Measurements from ENCODE around the gene XCL2. TPM values are rescaled to one million over a fixed set of nuclear protein-coding genes. Genes with fewer than 3 reads are reported as not detected.
"Not testable (repeated sequence)": the region's sequence is repeated elsewhere in the genome, so short reads cannot be mapped to it uniquely, and the experiment has no call there.

Gene XCL2, protein sequence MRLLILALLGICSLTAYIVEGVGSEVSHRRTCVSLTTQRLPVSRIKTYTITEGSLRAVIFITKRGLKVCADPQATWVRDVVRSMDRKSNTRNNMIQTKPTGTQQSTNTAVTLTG
- total RNA-seq, result 1 to 10 TPM in 1 of 2 donors, not detected in 1; 1.3 TPM
- long read RNA-seq, result 0 reads

DNA sequence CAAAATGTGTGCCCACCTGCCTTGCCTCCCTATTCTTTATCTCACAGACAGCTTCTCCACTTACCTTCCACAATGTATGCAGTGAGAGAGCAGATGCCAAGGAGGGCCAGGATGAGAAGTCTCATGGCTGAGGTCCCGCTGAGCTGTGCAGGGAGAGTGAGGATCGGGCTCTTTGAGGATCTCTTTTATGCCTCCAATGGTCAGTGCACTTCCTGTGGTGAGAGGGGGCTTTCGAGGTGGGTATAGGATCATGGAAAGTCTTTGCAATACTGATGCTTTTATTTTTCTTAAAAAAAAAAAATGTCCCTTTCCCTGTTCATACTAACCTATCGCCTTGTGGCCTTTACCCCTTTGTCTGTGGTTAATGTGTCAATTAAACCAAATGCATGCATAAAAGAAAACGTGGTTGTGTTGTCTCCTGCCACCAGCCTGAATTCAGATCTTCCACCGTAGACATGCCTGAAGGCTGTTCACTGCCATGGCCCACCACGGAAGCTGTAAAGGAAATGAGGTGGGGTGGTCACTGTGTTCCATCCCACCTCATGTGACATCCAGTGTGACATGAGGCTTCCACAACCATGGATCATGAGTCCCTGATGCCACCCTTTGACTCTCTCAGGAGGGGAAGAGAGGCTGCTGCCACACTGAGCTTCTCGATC is at the start of gene XCL2:
XCL2 (minus strand) TSS at position 158 of the 659 bp plus-strand sequence; CDS start at position 125, 33 bp downstream.
- ATAC-seq; intact Hi-C loops (cut with DNase I); DNase-seq: not testable (repeated sequence)

DNA sequence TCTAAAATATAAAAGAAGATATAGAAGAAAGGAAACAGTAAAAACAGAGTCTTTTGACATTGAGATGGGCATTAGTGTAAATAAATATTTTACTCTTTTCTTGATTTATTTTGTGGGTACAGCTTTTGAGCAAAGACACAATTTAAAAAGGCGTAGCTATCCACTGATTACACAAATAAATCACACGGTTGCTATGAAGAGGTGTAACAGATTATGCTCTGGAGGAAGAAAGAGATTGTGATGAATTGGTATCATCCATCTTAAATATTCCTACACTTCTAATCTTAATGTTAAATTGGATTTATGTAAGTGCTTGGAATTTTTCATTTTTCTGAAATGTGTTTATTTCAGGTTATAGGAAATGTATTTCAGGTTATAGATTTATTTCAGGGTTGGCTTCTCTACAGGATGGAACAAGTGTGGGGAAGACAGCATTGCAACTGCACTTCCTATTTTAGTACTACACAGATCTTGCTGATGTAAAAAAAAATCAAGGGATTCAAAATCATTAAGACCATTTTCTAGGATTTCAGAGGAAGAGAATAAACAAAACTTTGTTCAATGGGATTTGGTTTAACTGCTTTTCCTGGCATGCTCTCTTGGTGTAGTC is 47.9 kb upstream of the XCL2 start:
- intact Hi-C loops (cut with DNase I), result no loop called here

DNA sequence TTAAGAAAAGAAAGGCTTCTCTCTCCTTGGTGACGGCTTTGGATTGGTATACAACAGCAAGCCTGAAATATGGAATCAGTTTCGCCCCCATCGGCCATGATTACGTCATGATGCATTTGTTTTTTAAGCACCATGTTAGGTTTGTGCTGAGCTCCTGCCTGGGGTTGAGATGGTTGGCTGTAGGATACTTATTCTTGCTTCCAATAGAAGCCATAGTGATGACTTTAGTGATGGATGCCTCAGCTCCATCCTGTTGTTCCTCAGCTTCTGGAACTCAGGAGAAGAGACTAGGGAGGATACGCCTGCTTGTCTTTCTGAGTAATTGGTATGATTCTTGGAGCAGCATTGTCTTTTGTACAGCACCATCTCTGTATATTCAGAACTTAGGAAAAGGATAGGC is 47.3 kb upstream of the XCL2 start:
- intact Hi-C loops (cut with DNase I), result no loop called here
- ATAC-seq (no peak), DNase-seq (no peak)

More for the DNA sequence above, 47.9 kb upstream of the XCL2 start:
- ATAC-seq (no peak), DNase-seq (no peak)

DNA sequence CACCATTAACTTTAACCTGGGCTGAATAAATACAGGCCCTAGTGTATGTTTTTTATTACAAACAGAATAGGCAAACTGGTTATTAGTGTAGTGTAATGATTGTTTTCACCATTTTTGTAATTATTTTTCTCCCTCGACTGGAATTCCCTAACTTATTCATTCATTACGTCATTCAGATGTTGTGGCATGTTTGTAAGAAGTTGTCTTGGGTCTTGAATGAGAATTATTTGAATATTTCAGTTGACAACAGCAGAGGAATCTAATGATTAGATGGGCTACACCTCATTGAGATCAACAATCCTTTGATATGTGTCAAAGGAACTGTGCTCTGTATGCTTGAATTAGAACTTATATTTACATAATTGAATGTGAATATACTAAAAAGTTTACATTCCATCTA is 45.4 kb upstream of the XCL2 start:
- intact Hi-C loops (cut with DNase I), result no loop called here
- no peak for ATAC-seq
- DNase-seq, result no peak

DNA sequence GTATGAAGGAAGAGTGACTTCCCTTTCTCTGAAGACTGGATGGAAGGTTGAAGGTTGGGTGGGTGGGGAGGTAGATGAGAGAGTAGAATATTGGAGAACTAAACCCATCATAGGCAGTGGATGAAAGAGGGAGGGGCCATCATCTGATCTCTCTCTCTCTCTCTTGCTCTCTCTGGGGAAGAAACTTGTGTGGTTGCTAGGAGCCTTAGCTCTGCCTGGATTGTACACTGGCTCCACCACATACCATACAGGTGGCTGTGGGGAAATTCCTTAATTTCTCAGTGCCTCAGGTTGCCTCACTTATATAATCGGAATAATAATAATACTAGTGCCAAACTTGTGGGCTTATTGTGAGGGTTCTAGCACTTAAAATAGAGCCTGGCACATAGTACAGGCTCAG is 42.1 kb upstream of the XCL2 start:
- intact Hi-C loops (cut with DNase I), result no loop called here
- DNase-seq (no peak), ATAC-seq (no peak)

DNA sequence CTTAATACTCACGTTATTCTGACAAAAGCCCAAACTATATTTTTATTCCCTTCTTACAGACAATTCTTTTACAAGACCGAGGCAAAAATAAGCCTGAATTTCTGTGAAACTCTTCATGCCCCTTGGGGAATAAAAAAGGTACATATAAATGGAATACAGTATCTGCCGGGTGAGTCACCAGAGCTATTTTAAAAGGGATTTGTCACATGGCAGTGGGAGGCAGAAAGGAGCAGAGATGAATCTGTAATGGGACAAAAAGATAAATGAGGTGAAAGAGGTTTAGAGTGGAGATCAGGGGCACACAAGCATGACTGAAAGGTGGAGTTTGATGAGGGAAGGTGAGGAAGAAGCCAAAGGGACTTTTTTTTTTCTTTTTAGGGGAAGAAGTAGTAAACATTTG is 41.4 kb upstream of the XCL2 start:
- DNase-seq (no peak), ATAC-seq (peak in 1 of 2 donors; percentile 44)
- intact Hi-C loops (cut with DNase I), result no loop called here

DNA sequence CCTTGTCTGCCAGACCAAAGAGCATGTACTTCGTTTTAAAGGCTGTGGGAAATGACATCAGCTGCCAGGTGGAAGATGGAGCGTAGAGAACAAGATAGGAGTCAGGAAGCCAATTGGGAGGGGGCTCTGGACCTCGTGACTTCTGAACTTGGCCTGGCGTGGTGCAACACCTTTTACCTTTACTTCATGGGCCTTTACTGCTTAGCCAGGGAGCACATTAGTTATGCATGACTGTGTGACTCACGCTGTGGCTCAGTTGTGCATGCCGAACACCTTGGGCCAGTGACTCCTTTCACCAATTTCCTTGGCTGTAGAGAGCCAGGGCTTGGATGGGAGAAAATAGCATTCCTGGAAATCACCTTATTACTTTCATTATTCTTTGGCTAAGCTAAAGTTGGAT is 39.8 kb upstream of the XCL2 start:
- intact Hi-C loops (cut with DNase I), result no loop called here
- no peak for DNase-seq
- no peak for ATAC-seq

DNA sequence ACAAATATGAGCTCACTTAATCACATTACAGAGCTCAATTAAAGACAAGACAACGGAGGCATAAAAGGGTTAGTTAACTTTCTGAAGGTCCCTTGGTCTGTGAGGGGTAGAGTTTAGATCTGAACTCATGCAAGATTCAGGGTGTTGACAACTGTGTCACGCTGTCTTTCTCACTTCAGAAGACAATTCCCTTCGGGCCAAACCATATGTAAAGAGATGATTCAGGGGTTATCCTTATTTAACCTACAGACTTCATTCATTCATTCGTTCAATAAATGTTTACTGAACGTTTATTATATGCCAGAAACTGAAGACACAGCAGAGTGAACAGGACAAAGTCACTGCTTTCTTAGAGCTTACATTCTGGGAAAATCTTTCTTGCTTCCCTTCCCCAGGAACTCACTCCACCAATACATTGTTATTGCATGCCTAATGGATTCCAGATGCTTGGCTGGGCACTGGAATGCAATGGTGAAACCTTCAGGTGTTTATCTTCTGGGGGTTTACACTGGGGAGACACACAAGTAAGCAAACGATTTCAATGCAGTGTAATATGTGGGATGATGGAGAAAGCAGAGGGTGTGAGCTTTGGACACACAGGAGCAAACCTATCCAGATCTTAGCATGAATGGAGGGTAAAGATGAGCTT is 39.0 kb upstream of the XCL2 start:
- intact Hi-C loops (cut with DNase I), result no loop called here
- no peak for DNase-seq
- no peak for ATAC-seq

DNA sequence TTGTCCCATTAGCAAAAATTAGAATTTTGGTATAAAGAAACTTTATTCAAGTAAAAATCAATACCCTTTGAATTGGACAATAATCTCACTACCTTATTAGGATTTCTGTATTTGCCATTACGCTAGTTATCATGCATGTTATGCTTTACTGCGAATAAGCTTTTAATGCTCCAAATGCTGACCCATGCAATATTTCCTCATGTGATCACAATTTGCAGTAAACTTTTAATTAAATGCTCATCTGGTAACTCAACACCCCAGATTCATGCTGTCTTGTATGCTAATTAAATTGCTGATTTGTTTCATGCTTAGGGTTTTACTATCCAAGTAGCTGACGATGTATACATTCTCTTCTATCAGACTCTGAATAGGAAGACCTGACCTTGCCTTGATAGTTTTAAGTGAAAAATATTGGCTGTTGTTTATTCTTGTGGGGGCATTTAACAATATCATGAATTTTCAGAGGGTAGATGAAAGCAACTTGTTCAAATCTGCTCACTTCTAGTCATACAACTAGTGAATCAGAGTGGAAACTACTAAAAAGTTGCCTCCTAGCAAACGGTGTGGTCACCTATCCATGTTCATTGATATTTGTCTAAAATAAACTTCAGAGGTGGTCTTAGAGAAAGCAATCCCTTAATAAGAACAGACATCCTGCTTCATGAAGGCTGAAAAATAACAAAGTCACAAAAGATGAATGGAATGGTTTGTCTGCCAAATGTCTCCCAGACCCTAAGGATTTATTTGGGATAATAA is 38.2 kb upstream of the XCL2 start:
- intact Hi-C loops (cut with DNase I), result no loop called here
- no peak for DNase-seq
- no peak for ATAC-seq

DNA sequence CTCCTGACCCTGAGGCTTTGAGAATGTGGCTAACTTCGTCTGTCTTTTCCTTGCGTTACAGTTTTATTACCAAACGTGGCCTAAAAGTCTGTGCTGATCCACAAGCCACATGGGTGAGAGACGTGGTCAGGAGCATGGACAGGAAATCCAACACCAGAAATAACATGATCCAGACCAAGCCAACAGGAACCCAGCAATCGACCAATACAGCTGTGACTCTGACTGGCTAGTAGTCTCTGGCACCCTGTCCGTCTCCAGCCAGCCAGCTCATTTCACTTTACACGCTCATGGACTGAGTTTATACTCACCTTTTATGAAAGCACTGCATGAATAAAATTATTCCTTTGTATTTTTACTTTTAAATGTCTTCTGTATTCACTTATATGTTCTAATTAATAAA is 37.2 kb upstream of the XCL2 start:
- intact Hi-C loops (cut with DNase I); ATAC-seq: not testable (repeated sequence)

DNA sequence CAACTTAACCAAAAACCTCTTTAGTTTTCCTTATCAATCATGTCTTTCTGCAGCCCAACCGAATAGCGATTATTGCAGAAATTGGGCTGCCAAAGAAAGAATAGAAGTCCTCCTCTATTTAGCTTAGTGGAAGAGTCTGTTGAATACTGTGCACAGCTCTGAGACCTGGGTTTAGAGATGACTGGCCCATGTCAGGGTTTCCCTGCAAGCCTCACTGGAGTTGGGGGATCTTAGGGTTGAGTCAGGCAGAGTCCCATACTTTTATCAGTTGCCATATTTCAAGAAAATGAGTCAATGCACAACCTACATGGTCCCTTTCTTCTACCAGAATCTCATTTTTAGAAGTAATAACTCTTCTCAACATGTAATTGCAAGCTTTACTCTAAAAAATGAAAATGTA is 36.5 kb upstream of the XCL2 start:
- DNase-seq; intact Hi-C loops (cut with DNase I): not testable (repeated sequence)

More for the DNA sequence above, 37.2 kb upstream of the XCL2 start:
- DNase-seq, result not testable (repeated sequence)

DNA sequence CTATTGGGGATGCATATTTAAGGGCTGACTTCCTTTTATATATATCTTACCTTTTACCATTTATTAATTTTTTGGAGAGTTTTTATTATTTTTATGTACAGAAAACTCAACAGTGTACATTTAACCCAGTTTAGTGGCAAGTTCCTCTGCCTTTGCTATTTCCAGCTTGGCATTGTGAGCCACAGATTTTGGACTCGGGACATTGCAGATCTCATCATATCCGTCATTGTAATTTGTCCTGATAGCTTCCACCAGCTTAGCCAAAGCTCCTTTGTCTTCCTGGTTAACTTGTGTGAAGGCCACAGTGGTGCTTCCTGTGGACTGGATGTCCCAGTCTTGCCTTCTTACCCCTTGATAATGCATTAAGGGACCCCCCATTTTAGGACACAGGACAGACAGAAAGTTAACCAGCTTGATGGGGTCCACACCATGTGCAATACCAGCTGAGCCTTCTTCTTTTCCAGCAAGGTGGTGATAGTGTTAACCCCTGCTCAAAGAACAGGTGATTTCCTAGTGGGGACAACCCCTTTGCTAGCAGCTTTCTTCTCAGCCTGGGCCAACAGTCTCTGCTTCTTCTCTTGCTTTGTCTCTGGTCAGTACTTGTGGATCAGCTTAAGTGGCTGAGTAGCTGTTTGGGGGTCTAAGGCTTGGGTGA is 34.9 kb upstream of the XCL2 start:
- intact Hi-C loops (cut with DNase I), result loop anchor here in 1 of 2 donors (10.0 kb wide), 2 partner anchors 144 to 234 kb away; no protein-coding TSS in a partner anchor
- not testable (repeated sequence) for ATAC-seq, DNase-seq

More for the DNA sequence above, 36.5 kb upstream of the XCL2 start:
- ATAC-seq, result not testable (repeated sequence)

DNA sequence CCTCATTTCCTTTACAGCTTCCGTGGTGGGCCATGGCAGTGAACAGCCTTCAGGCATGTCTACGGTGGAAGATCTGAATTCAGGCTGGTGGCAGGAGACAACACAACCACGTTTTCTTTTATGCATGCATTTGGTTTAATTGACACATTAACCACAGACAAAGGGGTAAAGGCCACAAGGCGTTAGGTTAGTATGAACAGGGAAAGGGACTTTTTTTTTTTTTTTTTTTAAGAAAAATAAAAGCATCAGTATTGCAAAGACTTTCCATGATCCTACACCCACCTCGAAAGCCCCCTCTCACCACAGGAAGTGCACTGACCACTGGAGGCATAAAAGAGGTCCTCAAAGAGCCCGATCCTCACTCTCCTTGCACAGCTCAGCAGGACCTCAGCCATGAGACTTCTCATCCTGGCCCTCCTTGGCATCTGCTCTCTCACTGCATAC is 32.5 kb upstream of the XCL2 start, which contains the start of gene XCL1:
XCL1 (plus strand) TSS at position 361 of the 444 bp plus-strand sequence; CDS start at position 394, 33 bp downstream.
- not testable (repeated sequence) for DNase-seq, ATAC-seq
- intact Hi-C loops (cut with DNase I), result loop anchor here in 1 of 2 donors (10.0 kb wide), 2 partner anchors 141 to 231 kb away; no protein-coding TSS in a partner anchor

DNA sequence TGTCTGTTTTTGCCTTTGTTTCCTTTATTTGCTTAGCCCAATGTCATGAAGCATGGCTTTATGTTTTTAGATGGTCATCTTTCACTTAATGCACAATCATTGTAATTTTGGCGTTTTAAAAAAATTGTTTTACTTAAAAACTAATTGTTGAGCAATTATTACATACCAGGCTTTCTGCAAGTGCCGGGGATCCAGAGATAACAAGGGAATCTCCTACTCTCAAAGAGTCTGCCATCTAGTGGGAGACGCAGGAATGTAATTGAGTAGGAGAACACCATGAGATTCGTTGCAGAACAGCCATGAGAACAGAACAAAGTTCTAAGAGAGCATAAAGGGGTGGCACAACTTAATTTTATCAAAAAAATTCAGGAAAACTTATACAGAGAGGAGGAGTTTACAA is 30.4 kb upstream of the XCL2 start:
- not testable (repeated sequence) for DNase-seq
- intact Hi-C loops (cut with DNase I), result loop anchor here (5.0 to 10.0 kb wide), 3 partner anchors 132 to 229 kb away; no protein-coding TSS in a partner anchor
- peak in 1 of 2 donors; percentile 70 for ATAC-seq

DNA sequence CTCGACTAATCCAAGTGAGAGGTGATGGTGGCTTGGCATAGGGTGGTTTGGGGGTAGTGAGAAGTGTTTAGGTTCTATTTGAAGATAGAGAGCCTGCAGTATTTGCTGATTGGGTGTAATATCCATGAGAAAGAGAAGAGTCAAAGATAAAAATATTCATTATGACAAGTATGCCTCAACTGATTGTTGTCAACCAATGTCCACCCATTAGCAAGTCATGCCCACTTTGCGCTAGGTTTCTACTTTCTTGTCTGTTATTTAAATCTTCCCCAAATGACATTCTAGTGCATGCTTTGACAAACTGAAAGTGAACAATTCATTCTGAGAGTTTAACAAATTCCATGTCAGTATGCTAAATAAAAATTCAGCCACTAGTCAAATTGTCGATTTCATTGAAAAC is 28.8 kb upstream of the XCL2 start:
- intact Hi-C loops (cut with DNase I), result loop anchor here (2.0 to 10.0 kb wide), 4 partner anchors 130 to 230 kb away; no protein-coding TSS in a partner anchor
- ATAC-seq, result no peak
- no peak for DNase-seq

DNA sequence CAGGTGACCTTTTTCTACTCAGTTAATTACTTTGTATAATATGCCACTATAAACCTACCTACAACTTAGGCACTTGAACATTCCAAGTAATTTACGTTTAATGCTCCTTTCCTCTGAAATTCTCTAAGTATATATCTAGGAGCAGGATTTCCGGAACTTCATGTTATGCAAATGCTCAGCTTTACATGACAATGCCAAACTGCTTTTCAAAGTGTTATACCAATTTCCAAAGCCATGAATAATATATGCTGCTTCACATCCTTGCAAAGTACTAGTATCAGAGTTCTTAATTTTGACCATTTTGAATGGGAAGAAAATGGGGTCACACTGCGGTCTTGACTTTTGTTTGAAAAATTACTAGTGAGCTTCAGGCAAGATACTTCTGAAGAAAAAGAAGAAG is 26.9 kb upstream of the XCL2 start:
- DNase-seq (no peak), ATAC-seq (no peak)
- intact Hi-C loops (cut with DNase I), result loop anchor here (5.0 to 10.0 kb wide), 3 partner anchors 128 to 226 kb away; no protein-coding TSS in a partner anchor

DNA sequence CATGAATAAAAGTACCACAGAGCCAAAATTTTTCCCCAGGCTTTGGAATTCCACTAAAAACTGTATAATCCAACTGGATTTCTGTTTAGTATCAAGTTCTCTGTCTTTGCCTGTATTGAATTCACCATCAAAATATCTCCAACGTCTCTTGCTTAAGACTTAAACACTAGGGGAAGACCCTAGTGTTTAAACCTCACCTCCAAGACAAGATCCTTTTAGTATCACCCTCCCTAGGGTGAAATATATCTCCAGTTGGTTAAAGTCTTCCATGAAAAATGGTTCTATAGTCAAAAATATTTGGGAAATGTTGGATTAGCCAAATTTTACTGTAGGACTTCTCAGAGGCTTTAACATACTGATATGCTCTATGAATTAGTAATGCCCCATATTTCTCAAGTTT is 24.5 kb upstream of the XCL2 start:
- intact Hi-C loops (cut with DNase I), result no loop called here
- no peak for ATAC-seq

DNA sequence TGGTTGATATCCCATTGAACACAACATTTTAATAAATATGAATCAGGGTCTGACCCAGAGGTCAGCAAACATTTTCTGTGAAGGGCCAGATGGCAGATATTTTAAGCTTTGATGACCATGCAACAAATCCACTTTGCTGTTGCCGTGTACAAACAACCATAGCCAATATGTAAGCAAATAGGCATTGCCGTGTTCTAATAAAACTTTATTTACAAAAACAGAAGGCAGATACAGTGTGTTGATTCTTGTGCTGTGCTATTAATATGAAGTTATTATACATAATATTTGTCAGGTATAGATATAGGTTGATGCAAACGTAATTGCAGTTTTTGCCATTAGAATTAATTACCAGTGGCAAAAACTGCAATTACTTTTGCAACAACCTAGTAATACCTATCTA is 23.8 kb upstream of the XCL2 start:
- DNase-seq (no peak), ATAC-seq (no peak)
- intact Hi-C loops (cut with DNase I), result no loop called here

More for the DNA sequence above, 24.5 kb upstream of the XCL2 start:
- no peak for DNase-seq
